Liver (tissue), 3 donors: Measurements from ENCODE around the gene DOK5.

ENCODE experiments used
- EGR1 ChIP-seq, 2 donors: IDR thresholded peaks; 2 replicates each; pipeline ENCODE4 v1.6.1; 2016 to 2018; ENCODE audit warnings: antibody characterized with exemption in 2 of 2, low read depth in 2 of 2
- FOXA1 ChIP-seq: IDR thresholded peaks from 2 replicates; pipeline ENCODE4 v1.6.1; 2016; ENCODE audit warnings: antibody characterized with exemption
- GABPA ChIP-seq, 2 donors: IDR thresholded peaks in 1 of 2; conservative IDR thresholded peaks in 1 of 2; 2 replicates each; pipeline ENCODE4 v1.6.1; 2016; ENCODE audit warnings: antibody characterized with exemption in 2 of 2, mild to moderate bottlenecking in 1 of 2, moderate library complexity in 1 of 2
- JUND ChIP-seq, 2 donors: IDR thresholded peaks; 2 replicates each; pipeline ENCODE4 v1.6.1; 2016; ENCODE audit warnings: antibody characterized with exemption in 2 of 2
- RAD21 ChIP-seq, 2 donors: IDR thresholded peaks; 2 replicates each; pipeline ENCODE4 v1.6.1; 2016; ENCODE audit warnings: antibody characterized with exemption in 2 of 2, mild to moderate bottlenecking in 2 of 2
- RXRA ChIP-seq, 2 donors: IDR thresholded peaks; 2 replicates each; pipeline ENCODE4 v1.6.1; 2017 to 2018; ENCODE audit warnings: antibody characterized with exemption in 2 of 2, mild to moderate bottlenecking in 1 of 2
- SP1 ChIP-seq: IDR thresholded peaks from 2 replicates; pipeline ENCODE4 v1.6.1; 2018; ENCODE audit warnings: antibody characterized with exemption, mild to moderate bottlenecking
- YY1 ChIP-seq: IDR thresholded peaks from 2 replicates; pipeline ENCODE4 v1.6.1; 2016; ENCODE audit warnings: antibody characterized with exemption, mild to moderate bottlenecking
- TF ChIP-seq, protein P1 (sequence below): IDR thresholded peaks from 2 replicates; pipeline ENCODE4 v1.6.1; 2016; ENCODE audit warnings: antibody characterized with exemption
- TF ChIP-seq, protein P2 (sequence below): fragments of 150-350 bp; IDR thresholded peaks from 2 replicates; pipeline ENCODE4 v1.5.1; 2017; ENCODE audit warnings: improper control_type of control experiment, low read depth, low read length; ENCODE audit not compliant: missing input control
- TF ChIP-seq, protein P3 (sequence below): IDR thresholded peaks from 2 replicates; pipeline ENCODE4 v1.6.1; 2016; ENCODE audit warnings: antibody characterized with exemption
- TF ChIP-seq, protein P4 (sequence below): IDR thresholded peaks from 2 replicates; pipeline ENCODE4 v1.6.1; 2016; ENCODE audit warnings: antibody characterized with exemption, mild to moderate bottlenecking
- TF ChIP-seq, protein P5 (sequence below): IDR thresholded peaks from 2 replicates; pipeline ENCODE4 v1.6.1; 2016; ENCODE audit warnings: antibody characterized with exemption
- donor health status: healthy.
- donor health status: healthy.

DNA sequence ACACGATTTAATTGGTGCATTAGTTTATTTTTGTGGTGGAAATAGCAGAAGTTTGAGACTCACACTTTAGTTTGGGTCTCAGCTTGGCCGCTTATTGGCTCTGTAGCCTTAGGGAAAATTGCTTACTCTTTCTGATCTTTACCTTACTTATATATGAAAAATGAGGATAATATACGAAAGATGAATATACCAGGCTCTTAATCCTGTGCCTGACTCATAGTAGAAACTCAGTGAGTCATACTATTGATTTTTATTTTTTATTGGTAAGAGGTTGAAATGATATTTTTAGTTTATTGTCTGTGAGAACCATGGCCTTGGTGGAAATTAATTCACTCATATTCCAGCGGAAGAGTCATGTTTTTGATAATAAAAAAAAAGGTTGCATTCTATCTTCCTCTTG is 11.2 kb downstream of the DOK5 start:
- TF ChIP-seq GABPA (IDR thresholded peaks at IDR 0.05 in 1 of 2, conservative IDR thresholded peaks at IDR 0.05 in 1 of 2), result no peak
- TF ChIP-seq, protein P1, sequence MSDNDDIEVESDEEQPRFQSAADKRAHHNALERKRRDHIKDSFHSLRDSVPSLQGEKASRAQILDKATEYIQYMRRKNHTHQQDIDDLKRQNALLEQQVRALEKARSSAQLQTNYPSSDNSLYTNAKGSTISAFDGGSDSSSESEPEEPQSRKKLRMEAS, result no peak
- TF ChIP-seq, protein P2, sequence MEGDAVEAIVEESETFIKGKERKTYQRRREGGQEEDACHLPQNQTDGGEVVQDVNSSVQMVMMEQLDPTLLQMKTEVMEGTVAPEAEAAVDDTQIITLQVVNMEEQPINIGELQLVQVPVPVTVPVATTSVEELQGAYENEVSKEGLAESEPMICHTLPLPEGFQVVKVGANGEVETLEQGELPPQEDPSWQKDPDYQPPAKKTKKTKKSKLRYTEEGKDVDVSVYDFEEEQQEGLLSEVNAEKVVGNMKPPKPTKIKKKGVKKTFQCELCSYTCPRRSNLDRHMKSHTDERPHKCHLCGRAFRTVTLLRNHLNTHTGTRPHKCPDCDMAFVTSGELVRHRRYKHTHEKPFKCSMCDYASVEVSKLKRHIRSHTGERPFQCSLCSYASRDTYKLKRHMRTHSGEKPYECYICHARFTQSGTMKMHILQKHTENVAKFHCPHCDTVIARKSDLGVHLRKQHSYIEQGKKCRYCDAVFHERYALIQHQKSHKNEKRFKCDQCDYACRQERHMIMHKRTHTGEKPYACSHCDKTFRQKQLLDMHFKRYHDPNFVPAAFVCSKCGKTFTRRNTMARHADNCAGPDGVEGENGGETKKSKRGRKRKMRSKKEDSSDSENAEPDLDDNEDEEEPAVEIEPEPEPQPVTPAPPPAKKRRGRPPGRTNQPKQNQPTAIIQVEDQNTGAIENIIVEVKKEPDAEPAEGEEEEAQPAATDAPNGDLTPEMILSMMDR, result no peak
- no peak for TF ChIP-seq FOXA1
- no peak for TF ChIP-seq EGR1 (IDR thresholded peaks at IDR 0.05; ENCODE audit: low read depth in 2 of 2)
- TF ChIP-seq, protein P3, sequence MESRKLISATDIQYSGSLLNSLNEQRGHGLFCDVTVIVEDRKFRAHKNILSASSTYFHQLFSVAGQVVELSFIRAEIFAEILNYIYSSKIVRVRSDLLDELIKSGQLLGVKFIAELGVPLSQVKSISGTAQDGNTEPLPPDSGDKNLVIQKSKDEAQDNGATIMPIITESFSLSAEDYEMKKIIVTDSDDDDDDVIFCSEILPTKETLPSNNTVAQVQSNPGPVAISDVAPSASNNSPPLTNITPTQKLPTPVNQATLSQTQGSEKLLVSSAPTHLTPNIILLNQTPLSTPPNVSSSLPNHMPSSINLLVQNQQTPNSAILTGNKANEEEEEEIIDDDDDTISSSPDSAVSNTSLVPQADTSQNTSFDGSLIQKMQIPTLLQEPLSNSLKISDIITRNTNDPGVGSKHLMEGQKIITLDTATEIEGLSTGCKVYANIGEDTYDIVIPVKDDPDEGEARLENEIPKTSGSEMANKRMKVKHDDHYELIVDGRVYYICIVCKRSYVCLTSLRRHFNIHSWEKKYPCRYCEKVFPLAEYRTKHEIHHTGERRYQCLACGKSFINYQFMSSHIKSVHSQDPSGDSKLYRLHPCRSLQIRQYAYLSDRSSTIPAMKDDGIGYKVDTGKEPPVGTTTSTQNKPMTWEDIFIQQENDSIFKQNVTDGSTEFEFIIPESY, result no peak
- no peak for TF ChIP-seq RXRA (IDR thresholded peaks at IDR 0.05)
- TF ChIP-seq, protein P4, sequence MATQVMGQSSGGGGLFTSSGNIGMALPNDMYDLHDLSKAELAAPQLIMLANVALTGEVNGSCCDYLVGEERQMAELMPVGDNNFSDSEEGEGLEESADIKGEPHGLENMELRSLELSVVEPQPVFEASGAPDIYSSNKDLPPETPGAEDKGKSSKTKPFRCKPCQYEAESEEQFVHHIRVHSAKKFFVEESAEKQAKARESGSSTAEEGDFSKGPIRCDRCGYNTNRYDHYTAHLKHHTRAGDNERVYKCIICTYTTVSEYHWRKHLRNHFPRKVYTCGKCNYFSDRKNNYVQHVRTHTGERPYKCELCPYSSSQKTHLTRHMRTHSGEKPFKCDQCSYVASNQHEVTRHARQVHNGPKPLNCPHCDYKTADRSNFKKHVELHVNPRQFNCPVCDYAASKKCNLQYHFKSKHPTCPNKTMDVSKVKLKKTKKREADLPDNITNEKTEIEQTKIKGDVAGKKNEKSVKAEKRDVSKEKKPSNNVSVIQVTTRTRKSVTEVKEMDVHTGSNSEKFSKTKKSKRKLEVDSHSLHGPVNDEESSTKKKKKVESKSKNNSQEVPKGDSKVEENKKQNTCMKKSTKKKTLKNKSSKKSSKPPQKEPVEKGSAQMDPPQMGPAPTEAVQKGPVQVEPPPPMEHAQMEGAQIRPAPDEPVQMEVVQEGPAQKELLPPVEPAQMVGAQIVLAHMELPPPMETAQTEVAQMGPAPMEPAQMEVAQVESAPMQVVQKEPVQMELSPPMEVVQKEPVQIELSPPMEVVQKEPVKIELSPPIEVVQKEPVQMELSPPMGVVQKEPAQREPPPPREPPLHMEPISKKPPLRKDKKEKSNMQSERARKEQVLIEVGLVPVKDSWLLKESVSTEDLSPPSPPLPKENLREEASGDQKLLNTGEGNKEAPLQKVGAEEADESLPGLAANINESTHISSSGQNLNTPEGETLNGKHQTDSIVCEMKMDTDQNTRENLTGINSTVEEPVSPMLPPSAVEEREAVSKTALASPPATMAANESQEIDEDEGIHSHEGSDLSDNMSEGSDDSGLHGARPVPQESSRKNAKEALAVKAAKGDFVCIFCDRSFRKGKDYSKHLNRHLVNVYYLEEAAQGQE, result no peak
- no peak for TF ChIP-seq YY1
- TF ChIP-seq, protein P5, sequence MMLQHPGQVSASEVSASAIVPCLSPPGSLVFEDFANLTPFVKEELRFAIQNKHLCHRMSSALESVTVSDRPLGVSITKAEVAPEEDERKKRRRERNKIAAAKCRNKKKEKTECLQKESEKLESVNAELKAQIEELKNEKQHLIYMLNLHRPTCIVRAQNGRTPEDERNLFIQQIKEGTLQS, result no peak
- no peak for TF ChIP-seq RAD21 (IDR thresholded peaks at IDR 0.05)
- TF ChIP-seq SP1, result no peak
- TF ChIP-seq JUND (IDR thresholded peaks at IDR 0.05), result no peak
